ENCODE data around the gene NELL2.

Gene NELL2

DNA sequence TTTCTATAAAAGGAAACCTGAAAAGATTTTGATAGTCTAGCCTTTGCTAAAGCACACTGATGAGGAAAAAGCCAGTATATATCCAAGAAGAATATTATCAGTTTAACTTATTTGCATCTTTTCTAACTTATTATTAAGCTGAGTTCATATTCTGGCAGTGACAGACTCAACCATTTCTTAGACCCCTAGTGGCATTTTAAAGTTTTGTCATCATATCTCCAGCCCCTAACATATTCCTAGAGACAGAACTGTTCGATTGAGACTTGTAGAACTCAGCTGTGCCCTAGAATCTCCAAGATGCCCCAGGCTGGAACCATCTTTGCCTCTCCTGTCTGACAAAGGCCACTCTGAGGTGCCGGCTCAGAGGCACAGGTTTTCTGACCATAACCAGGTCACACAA, 365.6 kb downstream of the NELL2 start:
- H3K4me1 ChIP-seq (ENCODE audit: control insufficient read depth, low read length), result no peaks in the 10 kb centered on the region
- no peaks in the 10 kb centered on the region for H3F3A ChIP-seq (ENCODE audit: control insufficient read depth, insufficient read depth)
- no peaks in the 10 kb centered on the region for H4K20me1 ChIP-seq (ENCODE audit: control insufficient read depth, insufficient read depth, low read depth, low read length)
- no peaks in the 10 kb centered on the region for H3K79me2 ChIP-seq (ENCODE audit: control insufficient read depth, low read length)
- TF ChIP-seq, protein P1, sequence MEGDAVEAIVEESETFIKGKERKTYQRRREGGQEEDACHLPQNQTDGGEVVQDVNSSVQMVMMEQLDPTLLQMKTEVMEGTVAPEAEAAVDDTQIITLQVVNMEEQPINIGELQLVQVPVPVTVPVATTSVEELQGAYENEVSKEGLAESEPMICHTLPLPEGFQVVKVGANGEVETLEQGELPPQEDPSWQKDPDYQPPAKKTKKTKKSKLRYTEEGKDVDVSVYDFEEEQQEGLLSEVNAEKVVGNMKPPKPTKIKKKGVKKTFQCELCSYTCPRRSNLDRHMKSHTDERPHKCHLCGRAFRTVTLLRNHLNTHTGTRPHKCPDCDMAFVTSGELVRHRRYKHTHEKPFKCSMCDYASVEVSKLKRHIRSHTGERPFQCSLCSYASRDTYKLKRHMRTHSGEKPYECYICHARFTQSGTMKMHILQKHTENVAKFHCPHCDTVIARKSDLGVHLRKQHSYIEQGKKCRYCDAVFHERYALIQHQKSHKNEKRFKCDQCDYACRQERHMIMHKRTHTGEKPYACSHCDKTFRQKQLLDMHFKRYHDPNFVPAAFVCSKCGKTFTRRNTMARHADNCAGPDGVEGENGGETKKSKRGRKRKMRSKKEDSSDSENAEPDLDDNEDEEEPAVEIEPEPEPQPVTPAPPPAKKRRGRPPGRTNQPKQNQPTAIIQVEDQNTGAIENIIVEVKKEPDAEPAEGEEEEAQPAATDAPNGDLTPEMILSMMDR (IDR thresholded peaks at IDR 0.05; ENCODE audit: low read depth, low read length, poor library complexity, severe bottlenecking), result no peak
- no peak overlapping the region for H3K4me2 ChIP-seq (ENCODE audit: low read length)
- no peak overlapping the region for H3K4me3 ChIP-seq (ENCODE audit: low read length)
- no peaks in the 10 kb centered on the region for H3K9me2 ChIP-seq (replicated peaks; ENCODE audit: control insufficient read depth, low read length)
- H3K27ac ChIP-seq (ENCODE audit: low read depth, low read length), result no peak overlapping the region
- H3K27me3 ChIP-seq (ENCODE audit: control insufficient read depth, low read length), result no peaks in the 10 kb centered on the region
- no peaks in the 10 kb centered on the region for H3K9me3 ChIP-seq (ENCODE audit: control insufficient read depth, insufficient read depth, low read length)
- H3K36me3 ChIP-seq (ENCODE audit: control insufficient read depth, low read length), result no peaks in the 10 kb centered on the region

- TF ChIP-seq EZH2phosphoT487 (IDR thresholded peaks at IDR 0.05; ENCODE audit: borderline replicate concordance, low read length), result no peak
- TF ChIP-seq, protein P1 (IDR thresholded peaks at IDR 0.05; ENCODE audit: low read depth, low read length, poor library complexity, severe bottlenecking), result no peak
- H4K20me1 ChIP-seq (ENCODE audit: control insufficient read depth, insufficient read depth, low read depth, low read length), result no peaks in the 10 kb centered on the region
- H3K79me2 ChIP-seq (ENCODE audit: control insufficient read depth, low read length), result no peaks in the 10 kb centered on the region
These were observed 366.0 kb downstream of the NELL2 start for GRCh38 chr12:44510076-44510475.

GRCh38 chr12:44509471-44509870, 366.6 kb downstream of the NELL2 start:
- no peaks in the 10 kb centered on the region for H3K4me1 ChIP-seq (ENCODE audit: control insufficient read depth, low read length)
- no peaks in the 10 kb centered on the region for H3K9me2 ChIP-seq (replicated peaks; ENCODE audit: control insufficient read depth, low read length)
- no peaks in the 10 kb centered on the region for H3F3A ChIP-seq (ENCODE audit: control insufficient read depth, insufficient read depth)
- H3K27me3 ChIP-seq (ENCODE audit: control insufficient read depth, low read length), result no peaks in the 10 kb centered on the region
- H3K4me2 ChIP-seq (ENCODE audit: low read length), result no peak overlapping the region
- no peaks in the 10 kb centered on the region for H4K20me1 ChIP-seq (ENCODE audit: control insufficient read depth, insufficient read depth, low read depth, low read length)
- H3K27ac ChIP-seq (ENCODE audit: low read depth, low read length), result no peak overlapping the region
- H3K79me2 ChIP-seq (ENCODE audit: control insufficient read depth, low read length), result no peaks in the 10 kb centered on the region
- H3K4me3 ChIP-seq (ENCODE audit: low read length), result no peak overlapping the region
- no peaks in the 10 kb centered on the region for H3K9me3 ChIP-seq (ENCODE audit: control insufficient read depth, insufficient read depth, low read length)
- no peak for TF ChIP-seq EZH2phosphoT487 (IDR thresholded peaks at IDR 0.05; ENCODE audit: borderline replicate concordance, low read length)
- TF ChIP-seq, protein P1 (IDR thresholded peaks at IDR 0.05; ENCODE audit: low read depth, low read length, poor library complexity, severe bottlenecking), result no peak
- no peaks in the 10 kb centered on the region for H3K36me3 ChIP-seq (ENCODE audit: control insufficient read depth, low read length)

More at GRCh38 chr12:44510076-44510475, 366.0 kb downstream of the NELL2 start:
- H3F3A ChIP-seq (ENCODE audit: control insufficient read depth, insufficient read depth), result no peaks in the 10 kb centered on the region
- no peak overlapping the region for H3K4me2 ChIP-seq (ENCODE audit: low read length)
- no peaks in the 10 kb centered on the region for H3K36me3 ChIP-seq (ENCODE audit: control insufficient read depth, low read length)
- H3K4me1 ChIP-seq (ENCODE audit: control insufficient read depth, low read length), result no peaks in the 10 kb centered on the region
- no peak overlapping the region for H3K4me3 ChIP-seq (ENCODE audit: low read length)
- no peaks in the 10 kb centered on the region for H3K9me3 ChIP-seq (ENCODE audit: control insufficient read depth, insufficient read depth, low read length)
- H3K27ac ChIP-seq (ENCODE audit: low read depth, low read length), result no peak overlapping the region
- no peaks in the 10 kb centered on the region for H3K9me2 ChIP-seq (replicated peaks; ENCODE audit: control insufficient read depth, low read length)
- no peaks in the 10 kb centered on the region for H3K27me3 ChIP-seq (ENCODE audit: control insufficient read depth, low read length)

GRCh38 chr12:44507461-44507860, 368.7 kb downstream of the NELL2 start:
- Histone ChIP-seq H3K9me2 (replicated peaks; ENCODE audit: control insufficient read depth, low read length) (no peaks in the 10 kb centered on the region), H3K4me1 (ENCODE audit: control insufficient read depth, low read length) (no peaks in the 10 kb centered on the region), H3K79me2 (ENCODE audit: control insufficient read depth, low read length) (no peaks in the 10 kb centered on the region), H3K36me3 (ENCODE audit: control insufficient read depth, low read length) (no peaks in the 10 kb centered on the region), H3K9me3 (ENCODE audit: control insufficient read depth, insufficient read depth, low read length) (no peaks in the 10 kb centered on the region), H3K4me2 (ENCODE audit: low read length) (no peak overlapping the region), H3K27ac (ENCODE audit: low read depth, low read length) (no peak overlapping the region), H3F3A (ENCODE audit: control insufficient read depth, insufficient read depth) (no peaks in the 10 kb centered on the region), H4K20me1 (ENCODE audit: control insufficient read depth, insufficient read depth, low read depth, low read length) (no peaks in the 10 kb centered on the region), H3K4me3 (ENCODE audit: low read length) (no peak overlapping the region), H3K27me3 (ENCODE audit: control insufficient read depth, low read length) (no peaks in the 10 kb centered on the region)
- TF ChIP-seq EZH2phosphoT487 (IDR thresholded peaks at IDR 0.05; ENCODE audit: borderline replicate concordance, low read length), result no peak
- TF ChIP-seq, protein P1 (IDR thresholded peaks at IDR 0.05; ENCODE audit: low read depth, low read length, poor library complexity, severe bottlenecking), result no peak

All from DOHH2 (cell line).